Bone marrow (tissue), 2 donors: ENCODE data around the gene EFCAB14.
A peak's percentile ranks its signal among the peaks of the same experiment; 100 is the strongest.
"Not testable (repeated sequence)": the region's sequence is repeated elsewhere in the genome, so short reads cannot be mapped to it uniquely, and the experiment has no call there.

Source experiments
- DNase-seq, 2 donors: peaks; one replicate each; lab custom pipeline; 2025; lab: John Stamatoyannopoulos, UW

Gene EFCAB14, protein sequence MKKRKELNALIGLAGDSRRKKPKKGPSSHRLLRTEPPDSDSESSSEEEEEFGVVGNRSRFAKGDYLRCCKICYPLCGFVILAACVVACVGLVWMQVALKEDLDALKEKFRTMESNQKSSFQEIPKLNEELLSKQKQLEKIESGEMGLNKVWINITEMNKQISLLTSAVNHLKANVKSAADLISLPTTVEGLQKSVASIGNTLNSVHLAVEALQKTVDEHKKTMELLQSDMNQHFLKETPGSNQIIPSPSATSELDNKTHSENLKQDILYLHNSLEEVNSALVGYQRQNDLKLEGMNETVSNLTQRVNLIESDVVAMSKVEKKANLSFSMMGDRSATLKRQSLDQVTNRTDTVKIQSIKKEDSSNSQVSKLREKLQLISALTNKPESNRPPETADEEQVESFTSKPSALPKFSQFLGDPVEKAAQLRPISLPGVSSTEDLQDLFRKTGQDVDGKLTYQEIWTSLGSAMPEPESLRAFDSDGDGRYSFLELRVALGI

DNA sequence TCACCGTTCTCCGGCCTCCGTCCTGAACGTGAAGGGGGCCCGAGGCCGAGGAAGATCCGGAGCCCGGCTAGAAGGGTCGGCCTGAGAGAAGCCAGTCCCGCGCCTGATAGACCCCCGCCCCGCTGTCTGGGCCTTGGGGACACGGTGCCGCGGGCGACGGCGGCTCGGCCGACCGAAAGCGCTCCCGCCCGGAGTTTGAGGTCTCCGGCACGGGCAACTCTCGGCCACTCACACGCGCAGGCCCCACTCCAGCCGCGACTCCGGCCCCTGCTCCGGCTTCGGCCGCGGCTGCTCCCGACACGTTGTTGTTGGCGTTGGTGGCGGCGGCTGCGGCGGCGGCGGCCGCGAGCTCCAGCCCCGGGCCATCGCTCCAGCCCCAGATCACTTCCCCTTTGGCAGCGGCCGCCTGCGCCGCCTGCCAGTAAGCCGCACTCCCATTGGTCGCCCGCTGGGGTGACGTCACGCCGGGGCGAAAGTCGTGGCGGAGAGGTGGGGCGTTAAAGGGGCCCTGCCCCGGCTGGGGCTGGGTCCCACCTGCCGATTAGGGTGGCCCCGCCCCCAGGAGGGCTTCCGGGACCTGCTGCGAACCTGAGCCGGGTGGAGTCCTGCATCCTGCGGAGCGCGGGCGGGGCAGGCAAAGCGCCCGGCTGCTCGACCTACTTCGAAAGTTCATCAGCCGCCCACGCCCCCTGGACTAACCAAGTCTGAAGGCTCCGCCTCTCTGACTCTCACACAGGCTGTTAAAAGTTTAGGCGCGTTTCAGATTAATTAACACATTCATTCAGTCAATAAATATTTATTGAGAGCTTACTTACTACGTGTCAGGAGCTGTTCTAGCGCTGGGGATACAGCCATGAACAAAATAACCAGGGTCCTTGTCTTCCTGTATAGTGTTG, at the start of gene EFCAB14:
Gene EFCAB14 (minus strand): TSS at position 388 of the 896 bp plus-strand sequence. CDS start 1,027 bp downstream, outside the sequence.
- DNase-seq = peak; percentile 86 to 97

DNA sequence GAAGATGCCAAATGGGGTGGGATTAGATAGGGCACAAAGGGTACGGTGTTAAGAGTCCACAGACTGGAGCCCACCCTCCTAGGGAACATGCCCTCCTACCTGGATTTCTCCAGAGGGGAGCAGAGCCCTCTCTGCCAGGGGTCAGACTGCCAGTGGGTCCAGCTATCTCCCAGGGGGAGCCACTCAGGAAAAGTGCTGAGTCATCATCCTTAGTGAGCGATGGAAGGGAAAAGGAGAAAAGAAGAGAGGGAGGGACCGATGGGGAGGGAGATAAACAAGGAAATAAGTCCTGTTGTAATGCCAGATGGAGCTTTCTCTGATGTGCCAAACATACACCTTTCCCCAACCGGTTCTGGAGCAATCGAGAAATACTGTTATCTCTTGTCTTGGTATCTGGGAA, 49.5 kb upstream of the EFCAB14 start:
- no peak for DNase-seq

DNA sequence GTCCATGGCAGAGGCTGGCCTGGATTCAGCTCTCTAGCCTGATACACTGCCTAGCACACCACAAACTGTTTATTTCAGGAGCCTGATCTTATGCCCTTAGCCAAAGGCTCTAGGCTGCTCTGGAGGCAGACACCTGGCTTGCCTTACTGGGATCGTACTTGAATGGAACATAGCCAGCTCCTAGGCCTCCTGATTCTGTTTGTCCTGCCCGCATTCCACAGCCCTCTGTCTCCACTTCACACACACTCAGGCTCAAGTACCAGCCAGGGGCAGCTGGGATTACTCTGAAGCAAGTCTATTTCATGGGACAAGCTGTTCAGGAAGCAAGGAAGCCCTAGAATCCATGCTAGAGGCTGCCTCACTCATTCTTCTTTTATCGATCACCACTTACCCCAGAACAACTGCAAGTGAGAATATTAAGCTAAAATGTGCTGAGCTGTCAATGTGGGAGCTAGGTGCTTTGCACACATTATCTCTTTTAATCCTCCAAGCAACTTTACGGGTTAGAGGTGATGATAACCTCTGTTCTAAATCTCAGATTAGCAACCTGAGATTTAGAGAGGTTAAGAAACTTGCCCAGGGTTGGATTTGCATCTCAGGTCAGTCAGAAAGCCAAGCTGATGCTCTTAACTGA, 48.9 kb upstream of the EFCAB14 start:
- DNase-seq = no peak

DNA sequence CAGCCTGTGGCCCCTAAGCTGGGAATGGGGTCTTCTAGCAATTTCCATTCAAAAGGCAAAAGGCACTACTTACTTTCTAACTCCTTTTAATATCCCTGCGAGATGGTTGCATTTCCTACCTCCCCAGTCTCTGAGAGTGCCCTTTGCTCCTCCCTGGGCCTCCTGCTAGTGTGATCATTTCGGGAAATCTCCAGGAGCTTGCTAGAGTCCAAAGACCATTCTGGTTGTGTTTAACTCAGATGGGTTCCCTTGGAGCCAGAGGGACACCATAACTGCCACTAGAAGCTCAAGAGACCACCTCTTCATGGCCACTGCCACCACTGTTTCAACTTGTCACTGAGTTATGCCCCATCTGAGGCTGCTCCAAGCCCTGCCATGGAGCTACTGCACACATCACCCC, 45.5 kb upstream of the EFCAB14 start:
- DNase-seq = no peak

DNA sequence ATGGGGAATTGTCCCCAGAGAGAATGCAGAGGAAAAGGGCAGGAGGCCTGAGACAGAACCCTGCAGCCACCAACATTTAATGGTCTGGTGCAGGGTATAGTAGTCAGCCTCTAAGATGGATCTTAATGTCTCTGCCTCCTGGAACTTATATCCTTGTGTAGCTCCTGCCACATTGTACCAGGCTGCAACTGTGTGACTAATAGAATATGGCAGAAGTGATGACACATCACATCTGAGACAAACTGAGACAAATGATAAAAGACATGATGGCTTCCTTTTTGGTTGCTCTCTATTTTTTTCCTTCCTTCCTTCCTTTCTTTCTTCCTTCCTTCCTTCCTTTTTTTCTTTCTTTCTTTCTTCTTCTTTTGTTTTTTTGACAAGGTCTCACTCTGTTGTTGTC, 42.8 kb upstream of the EFCAB14 start:
- DNase-seq = no peak

DNA sequence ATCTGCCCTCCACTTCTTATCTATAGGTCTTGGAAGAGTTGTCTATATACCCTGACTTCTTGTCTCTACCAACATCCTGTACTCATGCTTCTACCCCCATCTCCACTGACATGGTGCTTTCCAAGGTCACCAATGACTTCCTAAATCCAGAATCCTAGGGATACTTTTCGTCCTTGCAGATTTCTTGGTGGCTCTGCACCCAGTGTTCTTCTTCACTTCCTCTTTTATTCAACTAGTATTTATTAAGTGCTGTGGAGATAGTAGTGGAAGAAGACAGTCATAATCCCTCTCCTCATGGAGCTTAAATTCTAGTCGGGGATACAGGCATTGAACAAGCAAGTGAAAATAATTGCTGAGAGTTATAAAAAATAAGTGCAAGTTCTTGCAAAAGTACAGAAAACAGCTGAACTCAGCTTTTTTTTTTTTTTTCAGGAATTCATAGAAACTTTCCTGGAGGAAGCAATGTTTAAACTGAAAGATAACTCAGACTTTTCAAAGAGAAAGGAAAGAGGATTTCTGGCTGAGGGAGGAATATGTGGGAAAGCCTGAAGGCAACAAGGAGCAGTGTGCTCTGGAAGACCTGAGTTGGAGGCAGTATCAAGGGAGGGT, 41.7 kb upstream of the EFCAB14 start:
- no peak for DNase-seq

DNA sequence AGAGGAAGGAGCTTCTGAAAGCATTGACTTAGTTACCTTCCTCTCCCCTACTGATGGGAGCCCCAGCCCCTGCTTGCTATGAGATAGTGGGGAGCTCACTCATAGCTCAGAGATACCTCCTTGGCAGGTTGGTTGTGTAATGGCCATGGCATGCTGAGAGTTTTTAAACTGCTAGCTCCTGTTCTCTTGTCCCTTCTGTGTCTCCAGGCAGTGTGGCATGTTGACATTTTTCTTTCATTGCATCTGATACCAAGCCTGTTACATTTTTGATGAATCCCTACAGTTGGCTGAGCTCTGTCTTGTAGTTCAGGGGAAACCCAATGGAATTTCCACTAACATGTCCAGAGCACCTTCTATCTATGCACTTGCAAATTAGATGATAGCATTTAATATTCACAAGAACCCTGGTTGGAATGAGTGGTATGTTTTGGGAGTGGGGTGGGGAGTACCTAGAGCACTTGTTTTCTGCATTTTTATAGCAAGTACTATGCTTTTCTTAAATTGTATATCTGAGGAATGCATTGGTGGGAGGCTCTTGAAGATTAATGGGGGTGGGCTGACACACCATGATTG, 39.1 kb upstream of the EFCAB14 start:
- DNase-seq = no peak

DNA sequence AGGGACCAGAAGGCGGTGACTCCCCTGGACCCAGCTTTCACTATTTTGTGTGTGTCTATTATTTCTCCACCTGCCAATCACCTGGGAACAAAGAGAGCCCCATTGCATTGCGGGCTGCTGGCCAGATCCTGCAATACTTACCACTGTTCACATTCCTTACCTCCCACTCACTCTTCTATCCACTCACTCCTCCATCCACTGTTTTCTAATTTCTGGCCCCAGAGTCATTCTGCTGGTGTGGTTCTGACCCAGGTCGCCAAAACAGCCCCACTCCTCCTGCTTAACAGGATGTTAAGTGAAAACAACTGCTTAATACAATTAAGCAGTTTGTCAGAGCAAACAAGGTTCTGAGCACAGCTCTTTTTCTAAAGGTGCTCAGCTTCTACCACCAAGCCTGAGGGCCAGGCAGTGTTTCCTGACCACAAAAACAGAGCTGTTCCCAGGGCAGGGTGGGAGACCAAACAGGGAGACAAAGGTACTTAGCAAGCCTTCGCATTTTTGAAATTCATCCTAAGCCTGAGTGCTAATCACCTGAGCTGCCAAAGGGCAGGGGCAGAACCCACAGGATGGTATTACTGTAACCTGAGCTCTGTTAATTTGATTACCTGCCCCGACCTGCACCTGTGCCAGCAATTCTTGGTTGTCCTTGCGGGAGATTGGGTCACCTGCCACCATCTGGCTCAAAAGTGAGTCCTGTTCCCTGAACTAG, 38.5 kb upstream of the EFCAB14 start:
- DNase-seq = no peak

DNA sequence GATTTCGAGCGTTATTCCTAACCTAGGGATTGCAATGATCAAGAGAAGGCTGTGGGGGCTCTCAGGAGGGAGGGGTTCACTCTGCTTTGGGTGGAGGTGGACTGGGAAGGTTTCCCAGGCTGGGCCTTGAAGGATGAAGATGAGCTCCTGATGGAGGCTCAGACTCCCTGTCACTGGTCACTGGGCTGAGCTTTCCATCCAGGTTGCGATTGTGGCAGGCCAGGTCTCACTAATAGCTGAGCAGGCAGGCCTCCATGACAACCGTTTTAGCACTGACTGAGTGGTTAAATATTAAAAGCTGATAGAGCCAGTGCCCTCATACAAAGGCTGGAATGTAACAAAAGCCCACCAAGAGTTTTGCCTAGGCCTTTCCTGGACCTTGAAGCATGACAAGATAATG, 36.2 kb upstream of the EFCAB14 start:
- DNase-seq = no peak

DNA sequence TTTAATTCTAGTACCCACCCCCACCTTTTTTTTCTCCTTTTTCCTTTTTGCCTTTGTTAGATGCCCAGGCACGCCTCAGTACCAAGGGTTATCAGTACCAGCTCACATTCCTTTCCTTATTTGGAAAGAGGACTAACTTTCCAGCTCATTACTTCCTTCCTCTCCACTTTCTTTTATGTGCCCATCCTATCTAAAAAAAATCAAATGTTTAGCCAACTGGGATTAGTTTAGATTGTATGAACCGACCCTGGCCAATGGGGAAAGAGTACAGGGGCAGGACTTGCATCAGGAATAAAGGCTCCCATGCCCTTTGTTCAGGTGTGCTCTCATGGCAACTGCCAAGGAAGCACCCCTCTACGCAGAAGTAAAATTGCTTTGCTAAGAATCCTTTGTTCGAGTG, 35.8 kb upstream of the EFCAB14 start:
- not testable (repeated sequence) for DNase-seq

DNA sequence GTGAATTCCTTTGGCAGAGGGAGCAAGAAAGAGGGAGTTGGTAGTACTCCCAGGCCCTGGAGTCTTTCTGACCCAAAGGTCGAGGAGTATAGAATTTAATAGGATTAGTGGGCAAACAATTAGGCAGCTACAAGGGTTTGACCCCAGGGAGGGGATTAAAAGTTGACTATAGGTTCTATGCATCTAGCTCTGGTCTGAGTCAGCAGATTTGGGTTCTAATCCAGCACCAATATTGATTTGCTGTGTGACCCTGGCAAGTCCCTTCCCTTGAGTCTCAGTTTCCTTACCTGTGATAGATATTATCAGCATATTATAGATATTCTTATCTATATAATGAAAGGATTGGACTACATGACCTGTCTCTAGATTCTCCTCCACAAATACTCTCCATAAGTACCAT, 35.1 kb upstream of the EFCAB14 start:
- no peak for DNase-seq

DNA sequence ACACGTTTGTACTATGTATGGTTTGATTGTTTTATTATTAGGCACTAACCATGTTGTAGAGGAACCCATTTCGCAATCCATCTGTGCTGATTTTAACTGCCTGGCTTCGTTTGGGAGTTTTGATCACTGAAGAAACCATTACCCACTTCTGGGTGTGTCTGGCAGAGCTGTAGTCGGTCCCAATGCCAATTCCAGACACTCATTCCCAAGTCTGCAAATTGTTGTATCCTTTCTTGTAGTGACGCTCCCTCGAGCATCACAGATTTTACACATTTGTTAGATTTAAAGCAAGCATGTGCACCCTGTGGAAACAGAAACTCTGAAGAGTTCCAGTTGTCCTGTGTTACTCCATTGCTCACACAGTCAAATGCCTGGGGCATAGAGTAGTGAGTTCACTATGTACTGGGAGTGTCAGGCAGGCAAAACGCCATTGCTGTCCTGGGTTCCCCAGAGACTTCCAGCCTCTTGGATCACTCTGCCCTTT, 31.0 kb upstream of the EFCAB14 start:
- DNase-seq = no peak

DNA sequence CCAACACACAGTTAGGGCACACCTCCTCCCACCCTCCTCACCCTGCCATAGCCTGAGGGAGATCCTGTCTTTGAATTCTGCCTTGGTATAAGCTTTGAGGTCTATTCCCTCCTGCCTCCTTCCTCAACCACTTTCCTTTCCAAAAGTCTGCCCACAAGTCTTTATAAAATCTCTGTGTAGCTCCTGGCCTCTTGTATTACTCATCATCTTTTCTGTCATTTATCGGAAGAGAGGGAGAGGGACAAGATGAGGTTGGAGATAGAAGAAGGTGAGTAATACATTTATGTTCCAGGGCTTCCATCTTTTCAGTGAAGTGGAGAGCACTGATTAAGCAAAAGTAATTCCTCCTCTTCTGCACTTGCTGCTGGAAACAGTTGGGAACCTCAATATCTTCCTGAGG, 30.5 kb upstream of the EFCAB14 start:
- no peak for DNase-seq

DNA sequence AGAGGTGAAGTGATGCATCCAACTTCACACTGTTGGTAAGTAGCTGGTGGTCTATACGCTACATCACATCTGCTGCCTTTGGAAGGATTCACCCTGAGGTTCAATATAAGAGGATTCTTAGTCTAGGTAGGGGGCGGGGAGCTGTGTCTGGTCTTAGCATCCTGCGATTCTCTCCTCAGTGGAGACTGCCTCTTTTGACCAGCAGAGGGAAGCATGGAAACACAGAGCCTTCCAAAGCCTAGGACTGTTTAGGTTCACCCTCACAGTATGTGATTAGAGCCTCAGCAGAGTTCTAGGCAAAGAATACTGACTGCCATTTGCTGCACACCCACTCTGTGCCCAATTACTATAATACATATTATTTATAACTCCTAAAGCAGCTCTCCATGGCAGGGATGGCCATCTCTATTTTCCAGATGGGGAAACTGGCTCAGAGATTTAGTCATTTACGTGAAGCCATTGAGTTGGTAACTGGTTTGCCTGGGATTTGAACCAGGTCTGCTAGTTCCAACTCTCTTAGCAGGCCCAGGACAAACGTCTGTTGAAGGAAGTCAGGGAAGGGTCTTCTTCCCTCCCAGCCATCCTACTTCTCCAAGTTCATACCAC, 28.9 kb upstream of the EFCAB14 start:
- DNase-seq = no peak

DNA sequence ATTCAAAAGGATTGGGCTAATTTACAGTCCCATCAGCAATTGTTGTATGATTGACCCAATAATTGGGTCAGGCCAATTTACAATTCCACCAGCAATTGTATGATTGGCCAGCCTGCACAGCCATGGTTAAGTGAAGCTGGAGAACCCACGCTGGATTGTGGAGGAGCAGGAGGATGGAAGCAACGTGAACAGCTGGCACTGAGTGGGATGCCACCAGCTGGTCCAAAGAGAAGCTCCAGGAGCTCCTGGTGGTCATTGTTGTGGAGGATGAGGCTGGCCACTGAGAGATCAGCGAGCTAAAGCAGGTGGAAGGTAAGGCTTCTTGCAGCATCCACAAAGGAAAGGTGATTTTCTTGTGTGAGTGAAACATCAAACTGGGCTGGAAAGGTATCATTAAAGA, 23.2 kb upstream of the EFCAB14 start:
- no peak for DNase-seq

DNA sequence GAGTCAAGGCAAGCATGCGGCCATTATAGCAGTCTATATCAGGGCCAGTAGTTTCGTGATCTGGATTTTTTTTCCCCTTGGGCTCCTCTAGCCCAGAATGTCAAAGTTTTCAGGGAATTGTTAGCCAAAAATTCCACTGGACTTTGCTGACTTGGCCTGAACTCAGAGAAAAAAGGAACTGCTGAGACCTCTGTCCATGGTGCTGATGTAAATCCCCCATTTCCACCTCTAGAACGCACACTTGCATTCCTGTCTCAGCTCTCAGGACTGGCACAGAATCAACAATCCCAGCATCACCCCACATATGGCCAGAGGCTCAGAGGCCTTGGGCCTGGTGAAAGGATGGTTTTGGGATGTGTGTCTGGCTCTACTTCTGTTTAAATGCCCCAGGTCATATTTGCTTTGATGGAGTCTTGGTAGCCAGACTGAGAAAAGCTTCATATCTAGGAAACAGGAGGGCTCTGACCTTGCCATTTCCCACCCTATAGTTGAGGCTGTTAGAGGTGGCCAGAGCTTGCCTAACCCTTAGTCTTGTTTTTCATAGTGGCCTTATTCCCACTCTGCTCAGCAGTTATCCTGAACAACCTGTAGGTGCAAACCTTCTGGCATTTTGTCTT, 16.9 kb upstream of the EFCAB14 start:
- peak in 1 of 2 donors; percentile 19 for DNase-seq

DNA sequence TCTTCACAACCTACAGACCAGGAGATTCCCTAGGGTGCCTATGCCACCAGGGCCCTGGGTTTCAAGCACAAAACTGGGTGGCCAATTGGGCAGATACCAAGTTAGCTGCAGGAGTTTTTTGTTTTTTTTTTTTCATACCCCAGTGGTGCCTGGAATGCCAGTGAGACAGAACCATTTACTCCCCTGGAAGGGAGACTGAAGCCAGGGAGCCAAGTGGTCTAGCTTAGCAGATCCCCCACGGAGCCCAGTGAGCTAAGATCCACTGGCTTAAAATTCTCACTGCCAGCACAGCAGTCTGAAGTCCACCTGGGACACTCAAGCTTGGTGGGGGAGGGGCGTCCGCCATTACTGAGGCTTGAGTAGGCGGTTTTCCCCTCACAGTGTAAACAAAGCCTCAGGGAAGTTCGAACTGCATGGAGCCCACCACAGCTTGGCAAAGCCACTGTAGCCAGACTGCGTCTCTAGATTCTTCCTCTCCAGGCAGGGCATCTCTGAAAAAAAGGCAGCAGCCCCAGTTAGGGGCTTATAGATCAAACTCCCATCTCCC, 9.5 kb upstream of the EFCAB14 start:
- not testable (repeated sequence) for DNase-seq

DNA sequence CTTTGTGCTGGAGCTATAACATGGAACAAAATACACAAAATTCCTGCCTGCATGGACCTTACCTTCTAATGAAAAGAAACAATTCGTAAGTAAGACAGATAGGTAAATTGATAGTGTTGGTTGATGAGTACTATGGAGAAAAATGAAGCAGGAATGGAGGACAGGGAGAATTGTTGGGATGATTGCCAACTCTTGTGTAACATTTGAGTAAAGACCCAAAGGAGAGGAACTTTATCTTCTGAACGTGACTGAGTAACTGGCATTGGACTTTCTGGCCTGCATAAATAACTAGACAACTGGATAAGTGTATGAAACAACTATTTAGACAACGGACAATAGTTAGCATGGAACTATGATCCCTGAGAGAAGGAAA, 6.8 kb upstream of the EFCAB14 start:
- no peak for DNase-seq

DNA sequence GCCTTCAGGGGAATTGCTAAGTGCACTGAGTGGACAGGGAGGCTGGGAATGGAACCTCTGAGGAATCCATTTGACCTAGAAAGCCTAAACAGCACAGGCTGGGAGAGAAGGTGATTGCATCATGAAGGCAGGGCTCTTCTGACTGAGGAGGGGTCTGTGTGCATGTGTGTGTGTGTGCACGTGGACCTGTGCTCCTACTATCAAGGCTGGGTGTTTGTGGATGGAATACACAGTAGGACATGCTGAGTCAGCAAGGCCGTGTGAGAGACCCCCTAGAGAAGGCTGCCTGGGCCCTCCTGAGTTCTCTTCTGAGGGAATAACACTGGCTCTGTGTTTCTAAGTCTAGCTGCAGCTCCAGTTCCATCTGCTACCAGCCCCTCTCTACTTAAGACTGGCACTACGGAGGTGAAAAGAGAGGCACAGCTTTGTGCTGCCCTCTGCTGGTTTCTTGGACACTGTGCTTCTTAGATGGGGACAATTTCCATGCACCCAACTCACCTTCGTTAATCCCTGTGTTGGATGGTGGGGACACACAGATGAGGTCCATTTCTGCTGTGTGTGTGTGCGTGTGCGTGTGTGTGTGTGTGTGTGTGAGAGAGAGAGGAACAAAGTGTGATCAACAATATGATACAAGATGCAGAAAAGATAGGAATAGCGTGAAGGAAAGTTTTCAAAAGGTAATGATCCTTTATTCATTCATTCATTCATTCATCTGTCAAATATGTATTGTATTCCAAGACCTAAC, 6.2 kb upstream of the EFCAB14 start:
- DNase-seq = peak; percentile 37 to 67
